ENCODE results near the gene BCL2. TPM values are rescaled to one million over a fixed set of nuclear protein-coding genes. Genes with fewer than 3 reads are reported as not detected.

The BCL2 gene
- total RNA-seq, 1 experiment from 2014 or later = 1.3 TPM

DNA sequence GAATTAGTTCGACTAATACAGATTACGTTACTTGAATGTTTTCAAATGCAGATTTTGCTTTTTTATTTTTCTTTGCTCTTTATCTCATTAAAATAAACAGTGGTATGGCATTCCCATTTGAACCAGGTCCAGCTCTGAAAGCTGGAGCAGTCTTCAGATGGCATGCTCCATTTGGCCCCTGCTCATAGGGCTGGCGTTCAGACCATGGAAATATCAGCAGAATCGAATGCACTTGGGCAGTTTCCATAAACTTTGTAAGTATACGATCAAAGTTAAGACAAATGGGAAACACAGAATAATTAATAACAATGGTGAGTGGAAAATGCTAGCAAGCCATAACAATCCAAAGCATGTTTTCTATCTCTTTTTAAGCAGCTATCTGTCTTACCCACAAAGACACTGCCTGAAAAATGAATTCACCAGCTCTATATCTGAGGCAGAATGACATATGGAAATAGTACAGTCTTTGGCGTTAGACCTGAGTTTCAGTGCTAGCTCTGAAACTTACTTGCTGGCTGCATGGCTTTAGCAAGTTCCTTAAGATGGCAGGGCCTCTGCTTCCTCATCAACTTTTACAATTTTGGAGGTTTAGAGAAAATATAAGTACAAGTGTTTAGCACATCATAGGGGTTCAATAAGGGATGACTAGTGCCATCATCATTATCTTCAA lies 131.6 kb downstream of the BCL2 start:
- Histone ChIP-seq H2AK5ac (ENCODE audit: insufficient read length, low read length) (no peak overlapping the region), H4K8ac (replicated peaks; ENCODE audit: insufficient read length, low read depth, low read length) (no peak overlapping the region), H3K56ac (ENCODE audit: insufficient read length, low read depth, low read length) (no peak overlapping the region), H3K4ac (ENCODE audit: low read depth, low read length) (no peak overlapping the region), H3K4me1 (ENCODE audit: insufficient read depth, low read length) (no peaks in the 10 kb centered on the region), H2BK15ac (ENCODE audit: low read depth, low read length) (no peak overlapping the region), H3K18ac (ENCODE audit: insufficient read length, low read depth, low read length) (no peak overlapping the region), H3K9ac (ENCODE audit: extremely low read depth, insufficient read length, low read length) (no peak overlapping the region), H3K14ac (ENCODE audit: insufficient read depth, low read length) (no peak overlapping the region), H3K79me2 (ENCODE audit: insufficient read depth, low read length) (no peaks in the 10 kb centered on the region), H3K9me3 (ENCODE audit: control insufficient read depth, low read depth, low read length) (no peaks in the 10 kb centered on the region), H4K20me1 (ENCODE audit: control insufficient read depth, insufficient read depth, insufficient read length) (no peaks in the 10 kb centered on the region), H3K79me1 (ENCODE audit: insufficient read depth, low read depth, low read length, poor library complexity, severe bottlenecking) (no peaks in the 10 kb centered on the region), H2AFZ (ENCODE audit: low read length) (no peak overlapping the region), H4K91ac (ENCODE audit: insufficient read length, low read depth, low read length) (no peak overlapping the region), H3K27ac (ENCODE audit: insufficient read length, low read depth, low read length) (no peak overlapping the region), H2BK120ac (ENCODE audit: low read depth, low read length, poor library complexity, severe bottlenecking) (no peak overlapping the region), H2BK12ac (ENCODE audit: insufficient read length, low read depth, low read length) (no peak overlapping the region), H4K5ac (ENCODE audit: insufficient read length, low read depth, low read length) (no peak overlapping the region), H2BK5ac (ENCODE audit: insufficient read length, low read length) (no peak overlapping the region), H3K23ac (ENCODE audit: insufficient read length, low read depth, low read length) (no peak overlapping the region), H3T11ph (ENCODE audit: low read length) (no peak overlapping the region), H3K27me3 (ENCODE audit: insufficient read depth, low read length) (no peaks in the 10 kb centered on the region), H3K23me2 (ENCODE audit: insufficient read length, low read depth, low read length, poor library complexity, severe bottlenecking) (no peaks in the 10 kb centered on the region), H2BK20ac (ENCODE audit: low read depth, low read length, poor library complexity, severe bottlenecking) (no peak overlapping the region), H3K4me2 (ENCODE audit: insufficient read depth, insufficient read length, low read length) (no peak overlapping the region)
- TF ChIP-seq CTCF (conservative IDR thresholded peaks at IDR 0.05) = no peak
- no peak for DNase-seq
- Mint-ChIP-seq H3K4me3 (no peak overlapping the region), H3K27me3 (ENCODE audit: low read depth) (no peaks in the 10 kb centered on the region; the same call in 1 of the 2 replicates), H3K9me3 (no peaks in the 10 kb centered on the region; a peak in 2 of 5 replicates), H3K4me1 (peaks cover 0 to under 1% of the 10 kb centered on the region in 2 experiments; a peak in 1 of 4 replicates), H3K36me3 (ENCODE audit: insufficient read depth in 1 of 3, low read depth in 3 of 3) (no peaks in the 10 kb centered on the region), H3K27ac (no peak overlapping the region)
- no CpG with 5 or more reads among the region's 6 CpGs for WGBS (ENCODE audit: extremely low coverage, insufficient read length, low lambda C conversion rate)

All from H9 (cell line).